ENCODE data around the gene SEMA4C. TPM values are rescaled to one million over a fixed set of nuclear protein-coding genes. Genes with fewer than 3 reads are reported as not detected.

SEMA4C gene
- total RNA-seq, 1 donor from 2014 or later: 58.1 TPM

DNA sequence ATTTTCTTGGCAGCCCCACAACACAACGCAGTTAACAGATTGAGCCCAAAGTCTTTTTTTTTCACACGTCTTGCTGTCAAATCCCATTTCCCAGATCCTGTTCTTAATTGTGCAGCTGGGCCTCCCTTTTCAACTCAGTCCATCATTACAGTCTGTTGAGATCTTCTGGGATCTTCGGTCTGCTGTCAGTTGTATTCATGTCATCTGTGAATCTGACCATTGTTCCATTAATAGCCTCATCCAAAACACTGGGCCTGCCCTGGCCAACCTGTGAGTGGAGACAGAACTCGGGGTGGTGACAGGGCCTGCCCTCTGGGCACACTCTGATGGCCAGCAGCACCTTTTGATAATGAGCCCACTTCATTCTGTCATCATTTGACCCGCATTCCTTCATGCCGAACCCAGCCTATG, 39.7 kb upstream of the SEMA4C start:
- Mint-ChIP-seq H3K27me3 (no peaks in the 10 kb centered on the region), H3K36me3 (no peaks in the 10 kb centered on the region), H3K4me1 (ENCODE audit: unreplicated experiment) (peaks cover 48% of the 10 kb centered on the region), H3K4me3 (no peak overlapping the region), H3K27ac (no peak overlapping the region), H3K9me3 (no peaks in the 10 kb centered on the region)
- no peak for DNase-seq (ENCODE audit: extremely low spot score, unreplicated experiment)
- TF ChIP-seq, protein P1, sequence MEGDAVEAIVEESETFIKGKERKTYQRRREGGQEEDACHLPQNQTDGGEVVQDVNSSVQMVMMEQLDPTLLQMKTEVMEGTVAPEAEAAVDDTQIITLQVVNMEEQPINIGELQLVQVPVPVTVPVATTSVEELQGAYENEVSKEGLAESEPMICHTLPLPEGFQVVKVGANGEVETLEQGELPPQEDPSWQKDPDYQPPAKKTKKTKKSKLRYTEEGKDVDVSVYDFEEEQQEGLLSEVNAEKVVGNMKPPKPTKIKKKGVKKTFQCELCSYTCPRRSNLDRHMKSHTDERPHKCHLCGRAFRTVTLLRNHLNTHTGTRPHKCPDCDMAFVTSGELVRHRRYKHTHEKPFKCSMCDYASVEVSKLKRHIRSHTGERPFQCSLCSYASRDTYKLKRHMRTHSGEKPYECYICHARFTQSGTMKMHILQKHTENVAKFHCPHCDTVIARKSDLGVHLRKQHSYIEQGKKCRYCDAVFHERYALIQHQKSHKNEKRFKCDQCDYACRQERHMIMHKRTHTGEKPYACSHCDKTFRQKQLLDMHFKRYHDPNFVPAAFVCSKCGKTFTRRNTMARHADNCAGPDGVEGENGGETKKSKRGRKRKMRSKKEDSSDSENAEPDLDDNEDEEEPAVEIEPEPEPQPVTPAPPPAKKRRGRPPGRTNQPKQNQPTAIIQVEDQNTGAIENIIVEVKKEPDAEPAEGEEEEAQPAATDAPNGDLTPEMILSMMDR (conservative IDR thresholded peaks at IDR 0.05): no peak

DNA sequence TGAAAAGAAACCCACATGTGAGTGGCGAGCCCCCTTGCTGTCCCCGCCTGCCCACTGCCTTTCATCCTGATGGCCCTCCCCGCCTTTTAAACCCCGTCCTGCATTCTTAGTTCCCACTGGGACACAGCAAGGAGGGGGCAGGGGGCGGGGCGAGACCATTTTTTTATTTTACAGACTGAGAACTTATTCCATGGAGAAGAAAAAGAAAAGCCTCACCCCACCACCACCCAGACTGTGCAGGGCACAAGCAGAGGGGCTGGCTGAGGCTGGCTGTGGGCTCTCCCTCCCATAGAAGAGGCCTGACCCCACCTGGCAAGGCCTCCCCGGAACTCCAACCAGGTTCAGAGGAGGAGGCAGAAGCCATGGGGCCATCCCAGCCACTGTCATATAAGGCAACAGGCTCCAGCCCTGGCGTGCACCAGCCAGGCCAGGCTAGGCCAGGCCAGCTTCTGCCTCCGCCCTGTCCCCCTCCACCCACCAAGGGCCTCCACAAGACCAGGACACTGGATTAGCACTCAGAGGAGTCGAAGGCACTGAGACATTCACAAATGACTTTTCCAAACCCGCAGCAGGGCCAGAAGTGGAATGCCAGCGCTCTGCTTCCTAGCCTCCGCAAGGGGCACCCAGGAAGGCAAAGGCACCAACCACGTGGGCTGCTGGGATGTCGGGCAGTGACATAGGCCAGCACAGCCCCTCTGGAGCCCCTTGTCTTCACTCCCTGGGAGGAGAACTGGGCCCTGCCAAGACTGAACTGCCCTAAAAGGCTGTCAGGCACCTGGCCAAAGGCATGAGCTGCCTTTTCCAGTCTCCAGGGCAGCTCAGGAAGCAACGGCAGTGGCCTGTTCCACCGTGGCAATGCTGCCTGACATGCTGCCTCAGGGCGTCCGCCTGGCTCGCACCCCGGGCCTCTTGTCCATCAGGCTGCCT, 37.5 kb upstream of the SEMA4C start:
- Mint-ChIP-seq H3K27ac (peak overlapping the region; percentile 48), H3K9me3 (no peaks in the 10 kb centered on the region), H3K4me1 (ENCODE audit: unreplicated experiment) (peaks cover 43% of the 10 kb centered on the region), H3K27me3 (no peaks in the 10 kb centered on the region), H3K4me3 (peak overlapping the region; percentile 61), H3K36me3 (no peaks in the 10 kb centered on the region)
- no peak for DNase-seq (ENCODE audit: extremely low spot score, unreplicated experiment)
- TF ChIP-seq, protein P1 (conservative IDR thresholded peaks at IDR 0.05): no peak

DNA sequence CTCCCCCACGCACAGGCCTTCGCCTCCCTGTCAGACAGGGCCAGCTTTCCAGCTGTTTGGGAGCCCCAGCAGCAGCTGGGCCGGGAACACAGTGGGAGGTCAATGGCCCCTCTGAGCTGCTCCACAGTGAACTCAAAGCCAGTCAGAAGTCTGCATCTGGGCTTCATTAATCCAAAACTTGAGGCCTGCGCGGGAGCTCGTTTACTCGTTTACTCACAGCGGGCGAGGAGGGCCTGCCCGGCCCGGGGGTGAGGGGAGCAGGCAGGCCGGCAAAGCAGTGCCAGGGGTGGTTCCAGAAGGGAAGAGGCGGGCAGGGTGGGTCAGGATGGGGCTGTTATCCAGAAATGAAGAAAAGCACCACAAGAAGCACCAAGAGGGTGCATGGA, 36.8 kb upstream of the SEMA4C start:
- Mint-ChIP-seq H3K4me3 (peak overlapping the region; percentile 61), H3K36me3 (no peaks in the 10 kb centered on the region), H3K27me3 (no peaks in the 10 kb centered on the region), H3K9me3 (no peaks in the 10 kb centered on the region), H3K4me1 (ENCODE audit: unreplicated experiment) (peaks cover 39% of the 10 kb centered on the region), H3K27ac (peak overlapping the region; percentile 48)
- TF ChIP-seq, protein P1 (conservative IDR thresholded peaks at IDR 0.05): no peak
- no peak for DNase-seq (ENCODE audit: extremely low spot score, unreplicated experiment)

DNA sequence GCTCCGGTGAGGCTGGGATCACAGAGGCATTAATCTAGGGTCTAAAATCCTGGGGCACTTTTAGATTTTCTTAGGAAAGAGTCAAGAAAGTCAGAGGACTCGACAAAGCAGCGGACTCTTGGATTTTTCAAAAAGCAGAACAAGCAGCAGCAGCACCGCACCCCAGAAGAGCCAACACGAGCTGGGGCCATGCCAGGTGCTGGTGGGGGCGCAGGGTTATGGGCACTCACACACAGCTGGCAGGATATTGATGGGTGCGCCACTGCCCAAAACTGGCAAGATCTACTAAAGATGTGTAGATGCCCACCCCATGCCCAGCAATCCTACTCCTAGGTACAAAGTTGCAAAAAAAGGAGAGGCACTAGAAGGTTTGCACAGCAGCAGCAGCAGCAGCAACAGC, 33.9 kb upstream of the SEMA4C start:
- H3K27me3 Mint-ChIP-seq: no peaks in the 10 kb centered on the region
- TF ChIP-seq, protein P1 (conservative IDR thresholded peaks at IDR 0.05): no peak
- no peak overlapping the region for H3K27ac Mint-ChIP-seq
- no peak overlapping the region for H3K4me3 Mint-ChIP-seq
- H3K9me3 Mint-ChIP-seq: no peaks in the 10 kb centered on the region
- DNase-seq (ENCODE audit: extremely low spot score, unreplicated experiment): no peak
- H3K4me1 Mint-ChIP-seq (ENCODE audit: unreplicated experiment): peaks cover 29% of the 10 kb centered on the region
- H3K36me3 Mint-ChIP-seq: no peaks in the 10 kb centered on the region

DNA sequence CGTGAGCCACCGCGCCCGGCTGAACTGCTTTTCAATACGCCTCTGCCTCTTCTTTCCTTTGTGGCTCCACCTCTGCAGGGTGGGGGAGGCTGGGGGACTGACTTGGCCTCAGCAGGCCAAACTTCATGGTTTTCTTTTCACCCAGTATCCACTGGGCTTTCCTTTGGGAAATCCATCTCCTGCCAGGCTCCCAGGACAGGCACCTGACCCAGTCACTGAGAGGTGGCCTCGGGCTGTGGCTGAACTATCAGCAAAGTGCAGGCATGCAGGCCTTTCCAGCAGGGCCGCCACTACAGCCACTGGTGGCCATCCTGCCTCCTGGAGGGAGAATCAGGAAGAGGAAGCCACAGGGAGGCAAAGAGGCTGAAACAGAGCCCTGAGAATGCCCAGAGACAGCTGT, 33.4 kb upstream of the SEMA4C start:
- Mint-ChIP-seq H3K27me3 (no peaks in the 10 kb centered on the region), H3K36me3 (no peaks in the 10 kb centered on the region), H3K9me3 (no peaks in the 10 kb centered on the region), H3K4me1 (ENCODE audit: unreplicated experiment) (peaks cover 29% of the 10 kb centered on the region), H3K4me3 (no peak overlapping the region), H3K27ac (no peak overlapping the region)
- TF ChIP-seq, protein P1 (conservative IDR thresholded peaks at IDR 0.05): no peak
- no peak for DNase-seq (ENCODE audit: extremely low spot score, unreplicated experiment)

Measured in type B pancreatic cell (in vitro differentiated cells).